Measurements from ENCODE around the gene PTPN1.
A peak's percentile ranks its signal among the peaks of the same experiment; 100 is the strongest.
"Not testable (repeated sequence)": the region's sequence is repeated elsewhere in the genome, so short reads cannot be mapped to it uniquely, and the experiment has no call there.

PTPN1 gene

GRCh38 chr20:50597406-50597969 lies 87.3 kb downstream of the PTPN1 start:
- Histone ChIP-seq H3K79me2 (ENCODE audit: control insufficient read depth, low read length) (no peaks in the 10 kb centered on the region), H4K20me1 (ENCODE audit: control insufficient read depth, insufficient read depth, low read depth, low read length) (no peaks in the 10 kb centered on the region), H3K4me1 (ENCODE audit: control insufficient read depth, low read length) (peaks cover 22% of the 10 kb centered on the region), H3K9me3 (ENCODE audit: control insufficient read depth, insufficient read depth, low read length) (no peaks in the 10 kb centered on the region), H3K4me3 (ENCODE audit: low read length) (no peak overlapping the region), H3K27me3 (ENCODE audit: control insufficient read depth, low read length) (peaks cover 47% of the 10 kb centered on the region), H3K4me2 (ENCODE audit: low read length) (no peak overlapping the region), H3K36me3 (ENCODE audit: control insufficient read depth, low read length) (no peaks in the 10 kb centered on the region), H3F3A (ENCODE audit: control insufficient read depth, insufficient read depth) (no peaks in the 10 kb centered on the region; the same call in 1 of the 2 replicates), H3K9me2 (replicated peaks; ENCODE audit: control insufficient read depth, low read length) (no peaks in the 10 kb centered on the region), H3K27ac (ENCODE audit: low read depth, low read length) (no peak overlapping the region)
- TF ChIP-seq EZH2phosphoT487 (IDR thresholded peaks at IDR 0.05; ENCODE audit: borderline replicate concordance, low read length) (no peak), CTCF (IDR thresholded peaks at IDR 0.05; ENCODE audit: low read depth, low read length, poor library complexity, severe bottlenecking) (no peak)

- Histone ChIP-seq H4K20me1 (ENCODE audit: control insufficient read depth, insufficient read depth, low read depth, low read length) (no peaks in the 10 kb centered on the region), H3K4me2 (ENCODE audit: low read length) (no peak overlapping the region), H3K9me2 (replicated peaks; ENCODE audit: control insufficient read depth, low read length) (no peaks in the 10 kb centered on the region), H3K4me3 (ENCODE audit: low read length) (no peak overlapping the region), H3K4me1 (ENCODE audit: control insufficient read depth, low read length) (peaks cover 22% of the 10 kb centered on the region), H3F3A (ENCODE audit: control insufficient read depth, insufficient read depth) (no peaks in the 10 kb centered on the region; the same call in 1 of the 2 replicates), H3K79me2 (ENCODE audit: control insufficient read depth, low read length) (no peaks in the 10 kb centered on the region), H3K36me3 (ENCODE audit: control insufficient read depth, low read length) (no peaks in the 10 kb centered on the region), H3K27me3 (ENCODE audit: control insufficient read depth, low read length) (peaks cover 47% of the 10 kb centered on the region), H3K27ac (ENCODE audit: low read depth, low read length) (no peak overlapping the region), H3K9me3 (ENCODE audit: control insufficient read depth, insufficient read depth, low read length) (no peaks in the 10 kb centered on the region)
- no peak for TF ChIP-seq EZH2phosphoT487 (IDR thresholded peaks at IDR 0.05; ENCODE audit: borderline replicate concordance, low read length)
- no peak for TF ChIP-seq CTCF (IDR thresholded peaks at IDR 0.05; ENCODE audit: low read depth, low read length, poor library complexity, severe bottlenecking)
Observed at GRCh38 chr20:50598074-50598473, 87.9 kb downstream of the PTPN1 start.

GRCh38 chr20:50598768-50599167 lies 88.6 kb downstream of the PTPN1 start:
- not testable (repeated sequence) for H3K36me3 ChIP-seq (ENCODE audit: control insufficient read depth, low read length); H3K4me2 ChIP-seq (ENCODE audit: low read length); H3K27ac ChIP-seq (ENCODE audit: low read depth, low read length); H3K79me2 ChIP-seq (ENCODE audit: control insufficient read depth, low read length); H3K4me3 ChIP-seq (ENCODE audit: low read length); H3K9me3 ChIP-seq (ENCODE audit: control insufficient read depth, insufficient read depth, low read length); H4K20me1 ChIP-seq (ENCODE audit: control insufficient read depth, insufficient read depth, low read depth, low read length); H3F3A ChIP-seq (ENCODE audit: control insufficient read depth, insufficient read depth); H3K9me2 ChIP-seq (replicated peaks; ENCODE audit: control insufficient read depth, low read length)
- peaks cover 47% of the 10 kb centered on the region for H3K27me3 ChIP-seq (ENCODE audit: control insufficient read depth, low read length)
- peaks cover 22% of the 10 kb centered on the region for H3K4me1 ChIP-seq (ENCODE audit: control insufficient read depth, low read length)

- H3K9me2 ChIP-seq (replicated peaks; ENCODE audit: control insufficient read depth, low read length), result no peaks in the 10 kb centered on the region
- TF ChIP-seq EZH2phosphoT487 (IDR thresholded peaks at IDR 0.05; ENCODE audit: borderline replicate concordance, low read length), result no peak
- no peak for TF ChIP-seq CTCF (IDR thresholded peaks at IDR 0.05; ENCODE audit: low read depth, low read length, poor library complexity, severe bottlenecking)
- H3K9me3 ChIP-seq (ENCODE audit: control insufficient read depth, insufficient read depth, low read length), result no peaks in the 10 kb centered on the region
- H3K4me2 ChIP-seq (ENCODE audit: low read length), result peak overlapping the region; percentile 30
- no peaks in the 10 kb centered on the region for H4K20me1 ChIP-seq (ENCODE audit: control insufficient read depth, insufficient read depth, low read depth, low read length)
- H3K27ac ChIP-seq (ENCODE audit: low read depth, low read length), result no peak overlapping the region
- no peaks in the 10 kb centered on the region for H3K79me2 ChIP-seq (ENCODE audit: control insufficient read depth, low read length)
- H3K36me3 ChIP-seq (ENCODE audit: control insufficient read depth, low read length), result no peaks in the 10 kb centered on the region
- peaks cover 22% of the 10 kb centered on the region for H3K4me1 ChIP-seq (ENCODE audit: control insufficient read depth, low read length)
- H3F3A ChIP-seq (ENCODE audit: control insufficient read depth, insufficient read depth), result no peaks in the 10 kb centered on the region; the same call in 1 of the 2 replicates
- H3K27me3 ChIP-seq (ENCODE audit: control insufficient read depth, low read length), result peaks cover 35% of the 10 kb centered on the region
- H3K4me3 ChIP-seq (ENCODE audit: low read length), result no peak overlapping the region
Observed at GRCh38 chr20:50600281-50600895, 90.2 kb downstream of the PTPN1 start.

All from DOHH2 (cell line).